ENCODE results near the gene NCK1.

Gene NCK1

DNA sequence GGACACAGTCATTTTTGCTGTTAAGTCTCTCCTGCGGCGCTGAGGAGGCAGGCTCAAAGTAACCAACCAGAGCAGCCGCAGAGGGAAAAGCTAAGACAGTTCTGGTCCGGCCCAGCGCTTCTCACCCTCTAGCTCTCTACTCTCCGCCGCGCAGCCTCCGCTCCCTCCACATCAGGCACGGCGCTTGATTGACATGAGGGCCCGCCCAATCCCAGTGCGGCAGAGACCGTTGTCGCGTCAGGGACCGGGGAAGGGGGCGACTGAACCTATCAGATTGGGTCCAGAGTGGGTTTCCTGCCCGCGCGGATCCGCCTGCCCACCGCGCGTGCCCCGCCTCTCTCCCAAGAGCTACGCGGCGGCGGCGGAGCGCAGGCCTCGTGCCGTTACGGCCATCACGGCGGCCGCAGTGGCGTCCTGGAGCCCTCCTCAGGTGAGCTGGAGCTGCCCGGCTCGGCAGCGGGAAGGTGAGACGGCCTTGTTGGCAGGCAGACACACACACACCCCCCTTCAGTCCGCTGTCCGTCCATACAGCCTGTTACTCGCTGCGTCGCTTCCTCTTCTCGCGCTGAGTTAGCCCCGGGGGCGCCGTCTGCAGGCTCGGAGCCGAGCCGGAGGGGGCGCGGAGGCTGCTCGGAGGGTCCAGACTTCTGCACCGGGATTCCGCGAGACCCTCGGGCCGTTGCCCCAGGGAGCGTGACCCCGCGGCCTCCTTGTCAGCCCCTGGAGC, at the start of gene NCK1:
Gene NCK1 (plus strand): TSS at position 319 of the 727 bp plus-strand sequence. CDS start 65,794 bp downstream, outside the sequence.
- TF ChIP-seq, protein P1, sequence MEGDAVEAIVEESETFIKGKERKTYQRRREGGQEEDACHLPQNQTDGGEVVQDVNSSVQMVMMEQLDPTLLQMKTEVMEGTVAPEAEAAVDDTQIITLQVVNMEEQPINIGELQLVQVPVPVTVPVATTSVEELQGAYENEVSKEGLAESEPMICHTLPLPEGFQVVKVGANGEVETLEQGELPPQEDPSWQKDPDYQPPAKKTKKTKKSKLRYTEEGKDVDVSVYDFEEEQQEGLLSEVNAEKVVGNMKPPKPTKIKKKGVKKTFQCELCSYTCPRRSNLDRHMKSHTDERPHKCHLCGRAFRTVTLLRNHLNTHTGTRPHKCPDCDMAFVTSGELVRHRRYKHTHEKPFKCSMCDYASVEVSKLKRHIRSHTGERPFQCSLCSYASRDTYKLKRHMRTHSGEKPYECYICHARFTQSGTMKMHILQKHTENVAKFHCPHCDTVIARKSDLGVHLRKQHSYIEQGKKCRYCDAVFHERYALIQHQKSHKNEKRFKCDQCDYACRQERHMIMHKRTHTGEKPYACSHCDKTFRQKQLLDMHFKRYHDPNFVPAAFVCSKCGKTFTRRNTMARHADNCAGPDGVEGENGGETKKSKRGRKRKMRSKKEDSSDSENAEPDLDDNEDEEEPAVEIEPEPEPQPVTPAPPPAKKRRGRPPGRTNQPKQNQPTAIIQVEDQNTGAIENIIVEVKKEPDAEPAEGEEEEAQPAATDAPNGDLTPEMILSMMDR (IDR thresholded peaks at IDR 0.05; ENCODE audit: low read depth, low read length) = peak; percentile 13
- peak; percentile 98 to 99 for DNase-seq (ENCODE audit: low read depth in 2 of 2)
- peak within 1 kb of the TSS; percentile 70 to 81 for H3K4me3 ChIP-seq (replicated peaks in 1 of 2; ENCODE audit: low read depth in 2 of 2, low read length in 2 of 2)

DNA sequence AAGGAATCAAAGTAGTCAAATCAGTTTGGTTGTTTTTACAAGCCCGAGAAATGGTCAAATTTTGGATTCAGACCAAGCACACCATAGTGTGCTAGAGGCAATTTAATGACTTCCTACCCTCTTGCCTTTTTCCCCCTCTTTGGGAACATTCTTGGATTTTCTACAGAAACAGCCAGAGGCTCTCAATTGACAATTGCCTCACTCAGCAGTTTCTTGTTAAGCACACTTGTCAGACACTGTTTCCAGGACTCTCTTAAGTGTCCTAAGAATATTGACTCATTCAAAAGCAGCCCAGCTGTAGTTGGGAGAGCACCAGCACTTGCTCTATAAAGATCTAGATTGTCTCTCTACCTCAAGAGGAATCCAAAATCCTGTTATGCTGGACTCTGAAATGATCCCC, 44.6 kb upstream of the NCK1 start:
- H3K4me3 ChIP-seq (replicated peaks in 1 of 2; ENCODE audit: low read depth in 2 of 2, low read length in 2 of 2) = no peak overlapping the region
- TF ChIP-seq, protein P1 (IDR thresholded peaks at IDR 0.05; ENCODE audit: low read depth, low read length) = no peak
- peak in 1 of 2 donors; percentile 21 for DNase-seq (ENCODE audit: low read depth in 2 of 2)

DNA sequence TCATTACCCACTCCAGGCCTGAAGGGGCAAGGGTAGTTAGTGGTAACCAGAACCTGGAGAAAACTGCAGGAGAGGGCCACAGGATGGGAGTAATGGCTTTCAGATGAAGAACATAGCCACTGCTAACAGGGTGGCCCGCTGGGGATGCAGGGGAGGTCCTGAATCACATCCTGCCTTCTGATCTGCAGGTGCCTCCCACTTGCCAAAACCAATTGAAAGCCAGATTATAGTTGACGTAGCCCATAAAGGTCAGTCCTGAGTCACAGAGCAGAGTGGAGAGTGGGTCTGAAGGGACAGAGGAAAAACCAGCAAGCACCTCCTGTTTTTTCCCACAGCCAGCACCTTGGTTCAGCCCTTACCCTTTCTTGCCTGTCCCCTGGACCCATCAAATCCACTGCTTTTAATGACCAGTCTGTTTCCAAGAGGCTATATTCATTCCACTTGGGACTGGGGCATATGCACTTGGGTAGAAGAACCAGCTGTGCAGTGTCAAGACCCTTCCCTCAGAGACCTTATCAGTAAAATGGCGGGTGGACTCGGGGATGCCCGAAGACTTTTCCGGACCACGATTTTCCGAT, 43.7 kb upstream of the NCK1 start:
- H3K4me3 ChIP-seq (replicated peaks in 1 of 2; ENCODE audit: low read depth in 2 of 2, low read length in 2 of 2) = peak overlapping the region; percentile 70 to 82
- peak; percentile 87 to 96 for DNase-seq (ENCODE audit: low read depth in 2 of 2)
- TF ChIP-seq, protein P1 (IDR thresholded peaks at IDR 0.05; ENCODE audit: low read depth, low read length) = peak; percentile 29

DNA sequence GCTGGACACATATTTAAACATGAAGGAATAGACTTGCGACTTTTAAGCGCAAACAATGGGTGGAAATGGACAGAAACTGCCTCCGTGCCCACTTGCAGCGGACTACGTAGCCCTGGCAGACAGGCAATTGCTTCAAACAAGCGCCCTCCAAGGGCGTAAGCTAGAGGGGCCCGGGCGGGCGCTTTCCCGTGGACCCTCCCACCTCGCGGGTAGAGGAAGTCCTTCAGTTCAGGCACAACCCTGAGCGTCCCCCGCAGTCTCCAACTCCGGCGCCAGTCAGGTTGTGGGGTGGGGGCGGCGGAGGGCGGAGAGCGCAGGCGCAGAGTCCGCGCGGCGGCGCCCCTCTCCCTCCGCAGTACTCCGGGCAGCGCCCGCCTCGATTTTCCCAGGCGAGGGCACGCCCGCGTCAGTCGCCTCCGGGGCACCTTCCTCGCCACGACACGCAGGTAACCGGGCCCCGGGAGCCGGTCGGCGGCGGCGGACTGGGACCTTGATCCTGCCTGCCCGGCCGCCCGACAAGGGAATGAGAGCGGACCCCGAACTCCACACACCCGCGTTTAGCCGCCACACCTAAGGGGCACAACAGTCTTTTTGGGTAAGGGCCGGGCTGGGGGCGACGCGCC, 43.1 kb upstream of the NCK1 start, which contains the start of gene SLC35G2:
Gene SLC35G2 (plus strand): TSS at position 358 of the 623 bp plus-strand sequence. CDS start 35,335 bp downstream, outside the sequence.
- peak; percentile 49 to 68 for DNase-seq (ENCODE audit: low read depth in 2 of 2)
- H3K4me3 ChIP-seq (replicated peaks in 1 of 2; ENCODE audit: low read depth in 2 of 2, low read length in 2 of 2) = peak within 1 kb of the TSS; percentile 70 to 82
- TF ChIP-seq, protein P1 (IDR thresholded peaks at IDR 0.05; ENCODE audit: low read depth, low read length) = no peak

DNA sequence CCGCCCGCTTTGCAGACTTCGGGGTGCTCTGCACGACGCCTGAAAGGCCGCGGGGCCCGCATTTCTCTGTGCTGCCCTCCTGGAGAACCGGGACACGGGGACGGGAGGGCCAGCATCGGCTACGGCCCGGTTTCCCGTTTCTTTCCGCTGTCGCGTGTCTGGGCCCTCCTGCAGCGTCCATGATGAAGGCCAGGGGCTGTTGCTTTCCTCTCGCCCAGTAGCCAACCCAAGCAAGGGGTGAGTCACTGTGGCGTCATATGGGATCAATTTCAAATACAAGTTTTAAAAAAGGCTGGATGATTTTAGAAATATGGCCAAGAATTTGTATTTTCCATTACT, 42.6 kb upstream of the NCK1 start:
- peak; percentile 73 to 86 for DNase-seq (ENCODE audit: low read depth in 2 of 2)
- peak overlapping the region; percentile 70 to 82 for H3K4me3 ChIP-seq (replicated peaks in 1 of 2; ENCODE audit: low read depth in 2 of 2, low read length in 2 of 2)

More for the DNA sequence above, 42.6 kb upstream of the NCK1 start:
- TF ChIP-seq, protein P1 (IDR thresholded peaks at IDR 0.05; ENCODE audit: low read depth, low read length) = no peak

All from cardiac fibroblast (primary cell).